PFSK-1 (cell line): Measurements from ENCODE around the gene TLNRD1.

Experiments
- FOXP2 ChIP-seq: optimal IDR thresholded peaks from 2 replicates; pipeline ENCODE3; 2011; ENCODE audit warnings: borderline replicate concordance, control low read depth, inconsistent platforms; ENCODE audit not compliant: insufficient read depth; ENCODE audit errors: extremely low read length, extremely low read depth
- POLR2AphosphoS5 ChIP-seq: IDR thresholded peaks from 2 replicates; pipeline ENCODE4 v1.6.1; 2012; ENCODE audit warnings: low read depth, mild to moderate bottlenecking, control low read depth, low read length, moderate library complexity
- REST ChIP-seq, 2 experiments: IDR thresholded peaks; 2 replicates each; pipeline versions ENCODE4 v1.6.1 to v1.8.0; 2011 to 2012; ENCODE audit warnings: low read depth in 2 of 2, low read length in 2 of 2, control low read depth in 1 of 2, inconsistent platforms in 1 of 2, mild to moderate bottlenecking in 1 of 2, moderate library complexity in 1 of 2; ENCODE audit not compliant: insufficient read depth in 1 of 2
- SIN3A ChIP-seq: IDR thresholded peaks from 2 replicates; pipeline ENCODE4 v1.6.1; 2012; ENCODE audit warnings: mild to moderate bottlenecking, low read length, moderate library complexity, borderline replicate concordance; ENCODE audit not compliant: insufficient read depth
- TAF1 ChIP-seq: IDR thresholded peaks from 2 replicates; pipeline ENCODE4 v1.6.1; 2012; ENCODE audit warnings: low read length, control low read depth, borderline replicate concordance; ENCODE audit not compliant: insufficient read depth

Gene TLNRD1

GRCh38 chr15:81031203-81031602 lies 30.5 kb downstream of the TLNRD1 start:
- TF ChIP-seq POLR2AphosphoS5 (no peak), SIN3A (no peak), TAF1 (no peak), REST (IDR thresholded peaks at IDR 0.05; ENCODE audit: insufficient read depth in 1 of 2, low read depth in 2 of 2, low read length in 2 of 2) (no peak), FOXP2 (no peak)

- no peak for TF ChIP-seq FOXP2
Measured at GRCh38 chr15:81032355-81032754, 31.6 kb downstream of the TLNRD1 start.

- TF ChIP-seq SIN3A (no peak), TAF1 (no peak), REST (IDR thresholded peaks at IDR 0.05; ENCODE audit: insufficient read depth in 1 of 2, low read depth in 2 of 2, low read length in 2 of 2) (no peak), POLR2AphosphoS5 (no peak), FOXP2 (no peak)
Measured at GRCh38 chr15:81032818-81033217, 32.1 kb downstream of the TLNRD1 start.

GRCh38 chr15:81033508-81033907 lies 32.8 kb downstream of the TLNRD1 start:
- no peak for TF ChIP-seq SIN3A
- TF ChIP-seq REST (IDR thresholded peaks at IDR 0.05; ENCODE audit: insufficient read depth in 1 of 2, low read depth in 2 of 2, low read length in 2 of 2): no peak
- no peak for TF ChIP-seq POLR2AphosphoS5
- no peak for TF ChIP-seq FOXP2
- no peak for TF ChIP-seq TAF1

- no peak for TF ChIP-seq TAF1
- TF ChIP-seq POLR2AphosphoS5: no peak
- no peak for TF ChIP-seq SIN3A
Measured at GRCh38 chr15:81037952-81038743, 37.4 kb downstream of the TLNRD1 start.

GRCh38 chr15:81038975-81039607 lies 38.4 kb downstream of the TLNRD1 start:
- TF ChIP-seq SIN3A (no peak), POLR2AphosphoS5 (no peak), REST (IDR thresholded peaks at IDR 0.05; ENCODE audit: insufficient read depth in 1 of 2, low read depth in 2 of 2, low read length in 2 of 2) (no peak), FOXP2 (no peak), TAF1 (no peak)
